Daoy (cell line): ENCODE data around the gene CHEK2. TPM values are rescaled to one million over a fixed set of nuclear protein-coding genes. Genes with fewer than 3 reads are reported as not detected.

Experiments
- total RNA-seq: library from RNA; depleted of rRNA; stranded (reverse); fragments of >200 nt; shearing (Covaris generic); gene quantifications from 2 replicates; pipeline ENCODE4 v1.2.3, GENCODE V29; 2014; rRNA removed

The CHEK2 gene
- total RNA-seq, 1 experiment from 2014 or later = 24.9 TPM

Other genes starting within 250 kb of the CHEK2 start
- gene TTC28, start 62.0 kb downstream of the CHEK2 start, total RNA-seq = 7.1 and 21.0 TPM in 2 replicates
- gene HSCB, start 219 bp upstream of the CHEK2 start, total RNA-seq = 48.2 and 59.0 TPM in 2 replicates
- 32.5 and 33.2 TPM in 2 replicates for gene CCDC117, start 30.9 kb upstream of the CHEK2 start, total RNA-seq
- gene XBP1, start 58.7 kb upstream of the CHEK2 start, total RNA-seq = 114 and 117 TPM in 2 replicates
- gene ZNRF3, start 141.8 kb upstream of the CHEK2 start, total RNA-seq = 2.8 and 5.5 TPM in 2 replicates